HG03159 (cell line): Measurements from ENCODE around the gene AKAP6.

ENCODE experiments used
- ATAC-seq: cut with Tn5 transposase; IDR thresholded peaks from one replicate; pipeline ENCODE4 v1.9.1; 2021; ENCODE audit warnings: mild to moderate bottlenecking, moderate library complexity; ENCODE audit not compliant: unreplicated experiment

The AKAP6 gene

DNA sequence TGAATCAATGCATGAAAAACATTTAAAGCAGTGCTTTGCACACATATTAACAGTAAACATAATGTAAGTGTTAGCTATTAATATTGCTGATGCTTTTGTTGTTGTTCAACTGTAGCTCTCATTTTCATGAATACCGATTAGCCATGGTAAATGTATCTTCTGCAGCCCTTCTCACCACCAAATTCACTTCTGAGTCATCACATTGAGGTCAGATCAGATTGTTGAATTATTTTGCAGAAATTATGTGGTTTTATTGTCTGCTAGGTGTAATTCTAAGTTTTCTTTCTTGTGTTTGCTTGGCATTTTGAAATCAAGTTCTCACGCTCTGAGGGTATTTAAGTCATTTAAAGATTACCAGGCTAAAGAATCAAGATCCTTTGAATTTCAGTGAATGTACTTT is 74.6 kb downstream of the AKAP6 start:
- no peak for ATAC-seq

DNA sequence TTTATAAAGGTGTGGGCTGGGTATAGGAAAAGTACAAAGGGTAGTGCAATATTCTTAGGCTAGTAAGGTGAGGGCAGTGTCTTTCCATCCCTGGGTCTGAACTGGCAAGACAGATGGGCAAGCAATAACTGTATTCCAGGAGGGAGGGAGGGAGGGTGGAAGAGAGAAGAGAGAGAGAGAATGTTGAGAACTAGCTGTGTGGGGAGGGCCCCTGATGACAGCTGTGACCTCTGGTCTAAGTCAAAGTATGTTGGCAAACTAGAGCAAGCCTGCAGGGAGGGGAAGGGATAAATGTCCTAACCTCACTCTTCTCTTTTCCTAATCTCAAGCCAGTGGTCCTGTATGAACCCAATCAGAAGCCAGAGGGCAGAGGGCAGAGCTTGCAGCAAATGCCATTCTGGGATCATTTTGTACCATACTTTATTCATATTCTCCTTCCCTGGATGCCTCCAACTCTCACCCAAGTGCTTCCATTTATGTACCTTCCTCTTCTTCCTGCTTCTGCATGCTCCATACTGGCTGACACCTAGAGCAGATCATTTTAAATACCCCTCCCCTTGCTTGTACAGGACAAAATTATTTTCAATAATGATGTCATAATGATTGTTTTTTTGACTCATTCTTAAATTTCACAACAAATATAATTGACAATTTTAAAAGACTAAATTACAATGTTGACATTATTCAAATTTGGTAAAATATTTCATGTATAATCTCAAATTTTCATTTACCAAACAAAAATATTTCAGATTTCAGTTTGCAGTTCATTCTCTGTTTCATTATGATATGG is 75.9 kb downstream of the AKAP6 start:
- ATAC-seq: no peak

DNA sequence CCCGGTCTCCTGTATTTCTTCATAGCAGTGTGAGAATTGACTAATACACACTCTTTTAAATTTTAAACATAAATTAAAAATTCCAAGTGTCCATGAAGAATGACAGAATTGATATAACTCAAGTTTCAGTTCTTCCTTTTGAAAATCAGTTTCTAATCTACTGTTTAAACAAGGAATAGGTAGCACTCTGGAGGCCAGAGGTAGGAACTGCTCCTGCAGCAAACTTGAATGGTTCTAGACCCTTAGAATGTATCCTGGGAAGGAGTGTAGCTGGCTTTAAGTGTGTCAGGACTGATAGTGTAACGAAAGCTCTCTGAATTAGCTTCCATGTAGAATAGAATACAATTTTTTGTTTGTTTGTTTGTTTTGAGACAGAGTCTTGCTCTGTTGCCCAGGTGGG is 76.8 kb downstream of the AKAP6 start:
- ATAC-seq: no peak

DNA sequence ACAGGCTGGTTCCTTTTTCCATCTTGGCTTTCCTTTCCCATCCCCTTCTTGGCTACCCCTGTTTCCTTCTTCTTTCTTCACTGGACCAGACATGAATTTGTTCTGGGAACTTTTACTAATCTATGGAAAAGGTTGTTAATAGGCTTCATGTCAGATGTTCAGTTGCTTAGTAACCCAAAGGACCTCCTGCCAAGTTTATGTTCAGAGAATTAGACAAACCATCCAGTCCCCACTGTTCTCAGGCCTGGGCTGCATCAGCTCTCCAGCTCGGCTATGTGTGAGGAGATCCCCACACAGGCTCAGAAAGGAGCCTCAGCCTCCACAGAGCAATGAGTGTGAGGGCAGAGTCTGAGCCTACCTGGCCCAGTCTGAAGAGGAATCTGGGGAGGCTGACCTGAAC is 78.0 kb downstream of the AKAP6 start:
- ATAC-seq: no peak

DNA sequence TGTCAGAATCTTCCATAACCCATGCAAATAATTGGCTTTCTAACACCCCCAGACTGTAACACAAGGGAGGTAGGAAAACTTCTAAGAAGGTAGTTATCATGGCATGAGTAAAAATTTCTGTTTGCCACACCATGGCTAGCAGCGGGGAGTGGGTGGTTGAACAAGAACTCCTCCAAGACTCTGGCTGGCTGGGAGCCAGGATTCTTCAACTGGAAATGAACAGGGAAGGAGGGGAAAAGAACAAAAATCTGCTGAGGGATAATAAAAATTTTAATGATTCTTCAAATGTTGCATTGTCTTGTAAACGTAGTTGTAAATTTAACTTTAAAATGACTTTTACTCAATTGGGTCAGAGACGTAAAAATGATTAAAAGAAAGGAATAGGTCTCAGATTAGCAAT is 78.9 kb downstream of the AKAP6 start:
- ATAC-seq: no peak

DNA sequence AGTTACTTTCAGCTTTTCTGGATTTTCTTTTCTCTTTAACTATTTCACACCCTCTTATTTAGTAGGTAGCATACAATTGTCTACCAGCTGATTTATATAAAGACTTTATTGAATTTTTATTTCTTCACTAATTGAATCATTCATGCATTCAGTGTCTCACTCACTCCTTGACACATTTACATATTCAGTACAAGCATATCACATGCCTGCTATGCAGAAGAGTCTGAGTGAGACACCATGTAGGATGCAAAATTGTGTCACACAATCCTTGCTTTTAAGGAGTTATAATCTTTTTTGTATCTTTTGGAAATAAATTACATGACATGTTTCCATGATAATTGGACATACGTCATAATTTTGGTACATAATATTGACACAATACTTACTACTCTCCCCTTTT is 83.0 kb downstream of the AKAP6 start:
- ATAC-seq: no peak

DNA sequence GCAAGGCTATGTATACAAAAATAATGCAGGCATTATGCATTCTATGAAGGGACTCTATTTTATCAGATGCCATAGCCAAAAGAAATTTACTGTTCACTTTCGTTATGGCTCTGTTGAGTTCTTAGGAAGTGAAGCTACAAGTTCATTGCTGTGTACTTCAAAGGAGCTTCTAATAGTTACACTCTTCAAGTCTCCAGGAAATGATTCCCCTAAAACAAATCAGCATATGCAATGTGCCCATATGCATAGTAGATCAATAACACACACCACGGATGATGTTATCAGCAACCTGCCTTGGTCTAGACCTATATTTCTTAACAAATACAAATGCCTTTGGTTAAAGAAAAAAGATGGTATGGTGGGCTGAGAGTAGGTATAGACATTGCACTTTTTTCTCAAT is 83.4 kb downstream of the AKAP6 start:
- ATAC-seq: no peak

DNA sequence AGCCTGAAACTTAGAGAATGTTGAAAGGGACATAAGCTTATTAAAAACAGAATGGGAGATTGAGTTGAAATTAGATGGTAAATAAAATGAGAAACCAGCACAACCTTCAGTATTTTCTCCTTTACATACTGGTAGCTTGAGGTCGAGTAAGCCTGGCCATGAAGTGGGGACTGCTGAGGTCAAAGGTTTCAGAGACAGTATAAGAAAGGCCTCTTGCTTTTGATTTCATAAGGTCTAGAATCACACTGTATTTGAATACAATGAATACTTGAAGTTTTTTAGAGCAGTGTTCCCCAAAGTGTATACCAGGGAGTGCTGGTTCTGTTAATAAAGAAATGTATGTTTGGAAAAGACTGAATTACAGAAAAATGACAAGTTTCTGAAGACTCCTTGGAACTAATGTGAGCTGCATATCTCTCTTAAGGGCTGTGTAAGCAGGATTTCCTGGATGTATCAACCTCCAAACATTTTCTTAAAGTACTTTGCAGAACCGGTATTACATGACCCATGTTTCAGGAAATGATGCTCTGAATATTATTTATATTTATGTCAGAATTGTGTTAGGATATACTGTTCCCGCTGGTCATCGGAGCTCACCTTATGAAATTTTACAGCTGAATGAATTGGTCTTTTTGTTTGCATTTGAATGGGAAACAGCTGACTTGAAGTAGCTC is 85.0 kb downstream of the AKAP6 start:
- ATAC-seq: no peak

DNA sequence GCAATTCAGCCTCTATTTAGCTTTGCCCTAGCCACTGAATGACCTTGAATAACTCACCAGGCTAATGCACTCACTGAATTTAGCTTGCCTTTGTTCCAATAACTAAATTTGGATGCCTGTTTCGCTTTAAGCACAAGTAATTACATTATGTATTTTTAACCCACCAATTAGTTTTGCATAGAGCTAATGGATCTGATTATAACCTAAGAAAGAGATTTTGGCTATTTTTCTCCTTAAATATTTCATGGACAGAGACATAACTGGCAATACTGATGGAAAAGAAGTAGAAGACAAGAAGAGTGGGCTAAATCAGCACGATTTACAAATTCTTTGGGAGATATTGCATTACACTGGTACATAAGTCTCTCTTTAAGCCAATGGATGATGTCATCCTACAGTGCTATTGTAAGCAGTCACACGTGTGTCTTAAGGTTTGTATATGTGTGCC is 85.7 kb downstream of the AKAP6 start:
- ATAC-seq: no peak

DNA sequence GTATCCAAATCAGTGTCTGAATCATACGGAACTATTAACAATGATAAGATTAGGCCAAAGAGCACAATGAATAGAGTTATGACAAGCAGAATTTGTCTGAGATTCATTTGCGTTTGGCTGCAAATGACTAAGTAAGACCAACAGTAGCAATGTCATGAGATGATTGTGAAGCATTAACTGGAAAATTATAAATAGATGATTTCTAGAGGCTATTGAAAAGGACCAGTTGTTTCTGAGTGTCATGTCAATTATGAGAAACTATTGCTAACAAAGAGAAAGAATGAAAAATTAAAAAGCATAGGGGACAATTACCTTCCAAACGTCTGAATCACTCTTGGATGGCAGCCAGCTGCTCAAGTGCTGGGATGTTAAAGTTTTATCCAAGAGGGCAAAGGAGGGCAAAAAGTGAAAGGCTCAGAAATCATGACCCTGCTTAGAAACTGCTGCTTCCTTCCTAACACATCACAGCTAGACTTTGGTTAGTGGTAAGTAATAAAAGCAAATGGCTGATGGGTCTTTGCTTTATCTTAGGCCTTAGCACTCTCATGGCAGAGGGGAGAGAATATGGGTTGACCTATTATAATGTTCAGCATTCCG is 89.0 kb downstream of the AKAP6 start:
- no peak for ATAC-seq

DNA sequence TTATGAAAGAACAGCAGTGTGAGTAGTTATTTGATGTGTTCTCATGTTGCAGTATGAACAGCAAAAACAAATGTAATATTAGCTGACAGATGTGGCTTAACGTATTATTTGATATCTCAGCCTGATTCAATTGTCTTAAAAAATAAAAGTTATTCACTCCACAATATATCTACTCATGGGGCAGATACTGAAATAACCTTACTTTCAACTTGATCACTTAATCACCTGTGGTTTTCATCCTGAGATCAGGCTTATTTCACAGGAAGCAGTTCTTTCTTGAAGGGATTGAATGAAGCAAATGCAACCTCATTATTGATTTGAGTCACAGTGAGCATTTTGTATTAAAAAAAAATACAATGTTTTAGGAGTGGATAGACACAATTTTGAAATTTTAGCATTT is 90.3 kb downstream of the AKAP6 start:
- ATAC-seq: no peak

DNA sequence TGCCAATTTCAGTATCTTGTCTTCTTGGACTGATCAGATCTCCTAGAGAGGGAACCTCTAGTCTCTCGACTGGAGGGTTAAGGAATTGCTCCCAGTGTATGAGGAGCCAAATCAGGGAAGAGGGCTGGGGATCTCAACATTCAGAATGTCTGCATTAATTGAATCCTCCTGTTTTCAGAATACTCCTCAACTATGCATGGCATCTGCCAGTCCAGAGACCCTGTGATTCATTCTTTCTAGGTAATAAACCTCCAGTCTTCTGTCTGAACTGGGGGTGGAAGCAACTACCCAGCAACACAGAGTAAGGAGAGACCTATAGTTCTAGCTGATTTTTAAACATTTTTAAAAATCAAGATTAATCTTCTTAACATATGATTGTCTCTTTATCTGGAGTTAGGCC is 92.7 kb downstream of the AKAP6 start:
- ATAC-seq: no peak

DNA sequence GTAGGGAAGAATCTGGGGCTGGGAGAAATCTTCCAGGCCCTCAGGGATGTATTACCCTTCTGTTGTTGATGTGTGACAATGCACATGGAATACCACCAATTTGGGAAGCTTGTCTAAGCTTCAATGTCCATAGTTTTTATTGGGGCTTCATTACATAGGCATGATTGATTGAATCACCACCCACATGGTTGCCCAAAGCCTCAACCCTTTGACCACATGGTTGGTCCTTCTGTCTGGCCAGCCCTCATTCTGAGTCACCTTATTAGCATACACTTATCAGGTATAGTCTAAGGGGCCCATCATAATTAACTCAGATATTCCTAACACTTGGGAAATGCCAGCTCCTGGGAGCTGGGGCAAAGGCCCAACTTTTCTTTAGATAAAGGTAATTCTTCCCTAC is 93.3 kb downstream of the AKAP6 start:
- ATAC-seq: no peak

DNA sequence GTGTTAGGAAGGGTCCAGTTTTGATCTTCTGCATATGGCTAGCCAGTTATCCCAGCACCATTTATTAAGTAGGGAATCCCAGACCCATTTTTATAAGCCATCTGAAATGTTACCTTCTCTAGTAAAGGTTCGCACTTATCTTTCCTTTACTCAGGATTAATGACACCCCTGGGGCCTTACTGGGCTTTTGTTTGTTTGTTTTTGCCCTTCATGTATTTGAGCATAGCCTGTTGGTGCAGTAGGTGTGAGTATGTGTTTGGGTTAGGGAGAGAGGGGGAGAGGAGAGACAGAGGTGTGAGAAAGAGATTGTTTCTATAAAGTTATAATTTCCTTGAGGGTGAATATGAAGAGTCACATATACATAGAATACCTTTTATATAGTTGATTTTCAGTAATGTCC is 96.9 kb downstream of the AKAP6 start:
- no peak for ATAC-seq

DNA sequence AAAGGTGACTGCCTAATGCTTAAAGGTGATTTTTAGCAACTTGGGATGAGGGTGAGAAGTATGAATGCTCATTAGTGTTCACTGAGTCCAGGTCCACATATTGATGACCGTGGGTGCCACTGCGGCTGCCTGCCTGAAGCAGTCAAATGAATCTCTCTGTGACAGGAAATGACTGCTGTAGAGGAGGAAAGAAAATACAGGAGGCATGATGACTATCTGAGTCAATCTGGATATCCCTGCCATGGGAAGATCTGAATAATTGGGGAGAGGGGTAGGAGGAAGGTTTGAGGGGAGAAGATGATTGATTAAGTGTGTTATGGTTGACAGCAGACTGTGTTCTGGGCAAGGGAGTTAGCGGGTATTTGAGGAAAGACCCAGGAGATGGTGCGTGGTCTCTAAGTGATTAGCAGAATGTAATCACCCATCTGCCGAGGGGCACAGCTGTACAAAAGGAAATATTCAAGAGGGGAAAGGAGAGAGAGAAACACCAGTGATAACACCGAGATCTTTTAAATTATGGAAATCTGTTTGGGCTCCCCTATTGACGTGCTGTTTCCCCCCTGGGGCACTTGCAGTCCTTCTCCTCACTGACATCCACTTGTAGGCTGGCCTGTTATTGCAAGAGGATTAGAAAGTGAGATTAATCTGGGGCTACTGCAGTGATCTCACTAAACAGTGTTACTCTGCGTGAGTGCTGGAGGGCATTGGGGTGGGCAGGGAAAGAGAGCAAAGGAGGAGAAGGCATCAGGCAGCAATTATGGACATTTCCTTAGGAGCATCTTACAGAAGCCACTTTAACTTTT is 97.7 kb downstream of the AKAP6 start:
- no peak for ATAC-seq

DNA sequence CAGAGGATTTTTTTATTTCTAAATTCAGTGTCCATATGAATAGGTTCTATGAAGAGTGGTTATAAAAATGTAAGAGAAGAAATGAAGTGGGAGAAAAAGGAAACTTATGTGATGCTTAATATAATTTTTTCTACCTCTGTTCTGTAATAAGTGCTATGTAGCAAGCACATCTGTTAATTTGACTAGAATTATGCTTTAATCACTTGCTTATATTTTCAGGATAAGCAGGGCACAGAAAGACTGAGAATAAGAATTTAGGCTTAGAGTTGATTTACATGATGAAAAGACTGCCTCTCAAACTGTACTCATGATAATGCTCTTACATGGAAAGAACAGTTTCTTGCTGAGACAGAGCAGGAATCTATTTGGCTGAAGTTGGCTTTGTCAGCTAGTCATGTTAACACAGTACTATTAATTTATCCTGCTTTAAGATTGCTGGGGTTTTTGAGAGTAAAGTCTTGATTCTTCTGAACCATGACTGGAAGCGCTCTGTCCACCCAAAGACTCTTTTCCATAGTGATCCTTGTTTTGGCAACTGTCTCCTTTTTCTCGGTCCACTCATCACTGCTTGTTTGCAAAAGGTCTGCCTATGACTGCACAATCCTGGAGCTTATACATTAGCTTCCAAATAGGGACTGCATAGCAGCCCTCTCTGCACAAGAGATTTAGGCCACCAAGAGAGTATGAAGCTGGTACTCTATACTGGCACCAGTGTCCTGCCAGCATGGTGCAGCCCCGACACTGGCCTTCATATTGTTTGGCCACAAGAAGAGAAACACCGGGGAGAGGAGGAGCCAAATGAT is 98.8 kb downstream of the AKAP6 start:
- no peak for ATAC-seq

DNA sequence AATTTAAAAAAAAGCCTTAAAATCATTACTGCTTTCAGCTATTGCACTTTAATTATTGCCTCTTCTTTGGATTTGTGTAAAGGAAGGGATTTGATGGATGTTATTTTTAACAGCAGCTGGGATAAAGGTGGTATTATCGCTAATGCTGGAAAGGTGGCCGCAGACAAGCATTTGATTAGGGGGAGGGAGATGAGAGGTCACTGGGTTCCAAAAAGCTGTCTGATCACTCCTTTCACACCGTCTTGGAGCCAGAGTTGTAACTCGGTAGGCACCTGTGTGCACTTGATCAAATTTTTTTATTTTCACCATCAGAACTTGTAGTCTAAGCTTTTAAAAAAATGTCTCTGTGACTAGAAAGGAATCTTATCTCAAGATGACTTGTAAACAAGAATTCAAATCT is 99.8 kb downstream of the AKAP6 start:
- no peak for ATAC-seq

DNA sequence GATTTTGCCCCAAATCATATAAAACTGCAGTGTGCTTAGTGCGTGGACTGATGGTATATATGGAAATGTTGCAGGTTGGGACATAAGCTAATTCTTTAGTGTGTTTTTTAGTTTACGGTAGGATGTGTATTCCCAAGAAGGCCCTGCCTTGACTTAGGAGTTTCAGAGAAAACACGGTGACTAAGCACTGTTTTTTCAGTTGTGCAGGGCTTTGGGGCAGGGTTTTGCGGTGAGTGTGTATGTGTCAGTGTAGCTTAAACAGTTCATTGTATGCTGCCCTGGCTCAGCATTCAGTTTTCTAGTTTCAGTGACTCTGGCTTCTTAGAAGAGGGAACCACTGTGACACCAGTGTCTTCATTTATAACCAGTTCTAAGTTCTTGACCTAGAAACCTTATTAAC is 101.2 kb downstream of the AKAP6 start:
- ATAC-seq: no peak

DNA sequence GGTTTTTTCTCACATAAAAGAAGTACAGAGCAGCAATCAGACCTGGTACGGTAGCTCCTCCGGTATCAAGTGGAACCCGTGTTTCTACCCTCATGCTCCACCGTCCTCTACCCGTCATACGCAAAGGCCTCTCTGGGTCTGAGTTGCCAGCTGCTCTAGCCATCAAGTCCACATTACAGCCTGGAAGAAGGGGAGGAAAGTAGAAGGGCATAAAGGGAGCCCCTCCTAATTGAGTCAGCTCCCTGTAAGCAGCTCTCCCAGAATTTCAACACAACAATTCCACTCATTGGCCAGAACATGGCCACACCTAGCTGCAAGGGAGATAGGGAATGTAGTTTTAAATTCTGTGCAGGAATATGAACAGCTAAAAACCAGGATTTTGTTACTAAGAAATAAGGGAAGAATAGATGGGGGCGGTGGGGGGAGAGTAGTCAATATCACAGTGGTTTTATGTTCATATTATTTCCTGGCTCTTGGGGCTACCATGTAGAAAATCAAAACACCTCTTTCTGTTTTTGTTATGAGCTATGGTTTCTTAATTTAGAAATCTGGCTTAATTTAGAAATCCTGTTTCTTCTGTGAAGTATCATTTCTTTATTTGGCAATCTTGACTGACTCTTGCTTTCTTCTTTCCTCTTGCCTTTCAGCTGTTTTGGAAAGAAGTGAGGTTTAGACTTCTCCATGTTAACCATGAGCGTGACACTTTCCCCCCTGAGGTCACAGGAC is 103.9 kb downstream of the AKAP6 start:
- ATAC-seq: no peak

DNA sequence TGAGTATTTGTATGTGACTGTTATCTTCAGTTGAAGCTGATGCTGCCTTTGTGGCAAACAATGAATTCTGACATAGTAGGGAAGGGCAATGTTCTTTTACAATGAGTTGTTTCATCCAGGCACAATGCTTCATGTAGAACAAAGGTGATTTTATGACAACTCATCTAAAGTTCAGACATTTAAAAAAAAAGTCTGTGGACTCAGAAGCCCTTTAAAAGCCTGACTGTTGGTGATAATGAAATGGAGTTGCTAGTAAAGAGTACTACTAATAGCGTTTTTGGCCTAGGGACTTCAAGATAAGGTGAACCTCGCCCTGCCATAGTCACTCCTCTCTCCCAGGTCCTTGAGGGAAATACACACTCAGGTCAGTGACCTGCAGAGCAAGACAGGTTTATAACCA is 105.1 kb downstream of the AKAP6 start:
- no peak for ATAC-seq
